Left cardiac atrium (tissue), 4 donors: ENCODE results near the gene VAMP2. TPM values are rescaled to one million over a fixed set of nuclear protein-coding genes. Genes with fewer than 3 reads are reported as not detected.

Source experiments
- ATAC-seq, 2 donors: fragments of 200-7000 bp; cut with Tn5 transposase; one replicate each; pipeline ENCODE4 v1.9.1; 2020; ENCODE audit warnings: mild to moderate bottlenecking in 2 of 2, moderate library complexity in 2 of 2
- DNase-seq: peaks from one replicate; pipeline ENCODE4 v3.0.0-alpha.2; 2020
- intact Hi-C, 2 donors: fragments of 100-400 bp; cut with DNase I; formaldehyde crosslinking; loops; one replicate each; pipeline versions ENCODE4 v1.14.1 to v1.15.1; 2022 to 2023
- total RNA-seq, 2 donors: library from RNA; stranded (reverse); fragmentation: NEBNext Ultra II Directional; extraction: Animal tissue kit (Norgen Biotek cat#: 25700); gene quantifications; one replicate each; pipeline ENCODE4 v1.2.1, GENCODE V29; 2021
- donor health status: DM: no; HTN: yes; CAD: no.
- donor health status: DM: no; HTN: yes; CAD: no; lungs with severe emphysema.
- donor health status: DM: yes; HTN: yes; CAD: no.
- donor health status: Dilated cardiomyopathy.

The VAMP2 gene
- total RNA-seq, 2 donors from 2014 or later = 59.1 to 72.3 TPM

GRCh38 chr17:8133941-8134340 lies 28.8 kb downstream of the VAMP2 start:
- intact Hi-C loops = no loop called here
- no peak for DNase-seq
- ATAC-seq = no peak

GRCh38 chr17:8133399-8133798 lies 29.3 kb downstream of the VAMP2 start:
- no peak for ATAC-seq
- intact Hi-C loops = no loop called here
- DNase-seq = no peak

GRCh38 chr17:8131844-8132441 lies 30.8 kb downstream of the VAMP2 start:
- DNase-seq = no peak
- intact Hi-C loops = no loop called here
- ATAC-seq = no peak

- intact Hi-C loops = no loop called here
- DNase-seq (no peak), ATAC-seq (no peak)
Observed at GRCh38 chr17:8128125-8128784, 34.5 kb downstream of the VAMP2 start.

GRCh38 chr17:8126491-8127066 lies 36.2 kb downstream of the VAMP2 start:
- DNase-seq = no peak
- intact Hi-C loops = no loop called here
- peak; percentile 62 to 68 for ATAC-seq

- DNase-seq (no peak), ATAC-seq (peak; percentile 2 to 4)
- intact Hi-C loops = no loop called here
Observed at GRCh38 chr17:8125947-8126490, 36.7 kb downstream of the VAMP2 start.

- intact Hi-C loops = no loop called here
- peak; percentile 72 for DNase-seq
- peak; percentile 51 to 54 for ATAC-seq
Observed at GRCh38 chr17:8125154-8125946, 37.4 kb downstream of the VAMP2 start.

GRCh38 chr17:8124350-8125153 lies 38.2 kb downstream of the VAMP2 start:
- DNase-seq (no peak), ATAC-seq (no peak)
- intact Hi-C loops = loop anchor here (5.0 kb wide), 2 partner anchors 33 to 103 kb away; no protein-coding TSS in a partner anchor

- DNase-seq (no peak), ATAC-seq (no peak)
- intact Hi-C loops = loop anchor here (5.0 kb wide), 2 partner anchors 33 to 103 kb away; no protein-coding TSS in a partner anchor
Observed at GRCh38 chr17:8123695-8124349, 38.9 kb downstream of the VAMP2 start, which contains the start of gene HES7. TSS of gene HES7 (minus strand) at chr17:8124106. CDS start at chr17:8124084, 22 bp downstream.

GRCh38 chr17:8122924-8123694 lies 39.6 kb downstream of the VAMP2 start:
- DNase-seq (no peak), ATAC-seq (no peak)
- intact Hi-C loops = loop anchor here (5.0 kb wide), 2 partner anchors 34 to 104 kb away; no protein-coding TSS in a partner anchor

GRCh38 chr17:8122422-8122923 lies 40.3 kb downstream of the VAMP2 start:
- DNase-seq (no peak), ATAC-seq (no peak)
- intact Hi-C loops = loop anchor here (5.0 kb wide), 2 partner anchors 35 to 105 kb away; no protein-coding TSS in a partner anchor

- intact Hi-C loops = loop anchor here (5.0 kb wide), 2 partner anchors 35 to 105 kb away; no protein-coding TSS in a partner anchor
- ATAC-seq (peak; percentile 6 to 29), DNase-seq (no peak)
Observed at GRCh38 chr17:8121681-8122421, 40.9 kb downstream of the VAMP2 start.

GRCh38 chr17:8121407-8121680 lies 41.4 kb downstream of the VAMP2 start:
- ATAC-seq = no peak
- DNase-seq = no peak
- intact Hi-C loops = loop anchor here (5.0 kb wide), 2 partner anchors 36 to 106 kb away; no protein-coding TSS in a partner anchor

GRCh38 chr17:8120520-8121406 lies 42.0 kb downstream of the VAMP2 start:
- peak; percentile 67 for DNase-seq
- intact Hi-C loops = loop anchor here (5.0 kb wide), 2 partner anchors 37 to 107 kb away; no protein-coding TSS in a partner anchor
- ATAC-seq = peak in 1 of 2 donors; percentile 15
